Stimulated activated CD4-positive, alpha-beta T cell treated with anti-CD3 and anti-CD28 coated beads, Interleukin-15, amount 100 ng/mL, for 48 hours (primary cell): Measurements from ENCODE around the gene TMEM168.

ENCODE experiments used
- DNase-seq, 2 donors: peaks; one replicate each; pipeline ENCODE4 v3.0.0-alpha.2; 2020; ENCODE audit warnings: low read depth in 2 of 2

The TMEM168 gene

GRCh38 chr7:112714917-112715316, 75.3 kb downstream of the TMEM168 start:
- DNase-seq: no peak
